Cardiac fibroblast (primary cell): ENCODE results near the gene C8G.

ENCODE experiments used
- DNase-seq, 2 donors: peaks; one replicate each; pipeline versions ENCODE4 v3.0.0 to v3.0.0-alpha.2; 2010; ENCODE audit warnings: low read depth in 2 of 2
- H3K4me3 ChIP-seq, 2 donors: replicated peaks in 1 of 2; 1 replicate in 1 of 2; 2 replicates in 1 of 2; pipeline ENCODE4 v1.5.1; 2011; ENCODE audit warnings: low read depth in 2 of 2, low read length in 2 of 2, mild to moderate bottlenecking in 2 of 2, moderate library complexity in 1 of 2
- CTCF ChIP-seq: IDR thresholded peaks from one replicate; pipeline ENCODE4 v1.5.1; 2011; ENCODE audit warnings: low read depth, mild to moderate bottlenecking, low read length, inconsistent platforms

The C8G gene

GRCh38 chr9:136940526-136941230, 4.4 kb upstream of the C8G start:
- no peak for TF ChIP-seq CTCF
- no peak for DNase-seq
- no peak overlapping the region for H3K4me3 ChIP-seq

- no peak overlapping the region for H3K4me3 ChIP-seq
- DNase-seq = no peak
- TF ChIP-seq CTCF = no peak
These were observed 3.6 kb upstream of the C8G start for GRCh38 chr9:136941231-136942111.

GRCh38 chr9:136942112-136942880, 2.7 kb upstream of the C8G start:
- no peak for TF ChIP-seq CTCF
- no peak for DNase-seq
- H3K4me3 ChIP-seq = peak overlapping the region in 1 of 2 donors; percentile 84

GRCh38 chr9:136942881-136943230, 2.2 kb upstream of the C8G start:
- DNase-seq = no peak
- peak overlapping the region; percentile 84 to 85 for H3K4me3 ChIP-seq
- no peak for TF ChIP-seq CTCF

- peak overlapping the region; percentile 84 to 85 for H3K4me3 ChIP-seq
- DNase-seq = peak; percentile 34 to 45
- TF ChIP-seq CTCF = no peak
These were observed 1.5 kb upstream of the C8G start for GRCh38 chr9:136943291-136944211.

- peak overlapping the region; percentile 84 to 85 for H3K4me3 ChIP-seq
- no peak for TF ChIP-seq CTCF
- peak; percentile 47 to 66 for DNase-seq
These were observed 878 bp upstream of the C8G start for GRCh38 chr9:136944212-136944518.
